CD4-positive, alpha-beta T cell treated with Interferon gamma for 1 hour (primary cell): ENCODE data around the gene ZFR2.
"Not testable (repeated sequence)": the region's sequence is repeated elsewhere in the genome, so short reads cannot be mapped to it uniquely, and the experiment has no call there.

ENCODE experiments used
- DNase-seq: peaks from one replicate; pipeline ENCODE4 v3.0.0-alpha.2; 2020

Gene ZFR2

DNA sequence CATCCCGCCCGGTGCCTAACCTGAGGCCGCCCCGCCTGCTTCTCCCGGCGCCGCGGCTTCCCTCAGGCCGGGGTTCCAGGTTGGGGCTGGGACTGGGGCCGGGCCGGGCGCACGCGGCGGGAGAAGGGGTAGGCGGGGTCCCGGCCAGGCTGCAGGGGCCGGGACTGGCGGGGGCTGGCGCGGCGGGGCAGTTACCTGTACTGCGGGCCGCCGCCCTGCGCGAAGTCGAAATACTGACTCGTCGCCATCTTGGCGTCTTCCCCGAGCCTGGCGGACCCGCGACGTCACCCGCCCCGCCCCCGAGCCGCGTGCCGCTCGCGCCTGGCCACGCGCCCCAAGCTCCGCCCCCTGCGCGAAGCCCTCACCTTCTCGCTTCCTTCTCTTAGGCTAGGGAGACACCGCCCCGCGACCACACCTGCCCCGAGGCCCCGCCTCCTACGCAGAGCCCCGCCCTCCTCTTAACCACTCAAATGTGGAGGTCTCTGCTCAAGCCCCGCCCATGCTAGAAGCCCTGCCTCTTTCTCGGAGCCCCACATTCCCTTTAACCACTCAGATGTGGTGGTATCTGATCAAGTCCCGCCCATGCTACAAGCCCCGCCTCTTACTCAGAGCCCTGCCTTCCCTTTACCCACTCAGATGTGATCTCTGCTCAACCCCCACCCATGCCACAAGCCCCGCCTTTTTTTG, at the start of gene ZFR2:
ZFR2 (minus strand) TSS at position 269 of the 687 bp plus-strand sequence; CDS start at position 248, 21 bp downstream.
- DNase-seq, result peak; percentile 33

DNA sequence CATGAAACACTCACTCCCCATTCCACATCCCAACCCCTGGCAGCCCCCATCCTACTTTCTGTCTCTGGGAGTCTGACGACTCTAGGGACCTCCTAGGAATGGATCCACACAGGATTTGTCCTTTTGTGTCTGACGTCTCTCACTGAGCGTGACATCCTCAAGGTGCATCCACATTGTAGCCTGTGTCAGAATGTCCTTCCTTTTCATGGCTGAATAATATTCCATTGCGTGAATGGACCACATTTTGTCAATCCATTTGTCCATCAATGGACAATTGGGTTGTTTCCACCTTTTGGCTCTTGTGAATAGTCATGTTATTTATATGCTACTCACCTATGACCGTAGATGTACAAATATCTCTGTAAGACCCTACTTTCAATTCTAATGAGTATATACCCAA, 47.2 kb upstream of the ZFR2 start:
- DNase-seq, result no peak

DNA sequence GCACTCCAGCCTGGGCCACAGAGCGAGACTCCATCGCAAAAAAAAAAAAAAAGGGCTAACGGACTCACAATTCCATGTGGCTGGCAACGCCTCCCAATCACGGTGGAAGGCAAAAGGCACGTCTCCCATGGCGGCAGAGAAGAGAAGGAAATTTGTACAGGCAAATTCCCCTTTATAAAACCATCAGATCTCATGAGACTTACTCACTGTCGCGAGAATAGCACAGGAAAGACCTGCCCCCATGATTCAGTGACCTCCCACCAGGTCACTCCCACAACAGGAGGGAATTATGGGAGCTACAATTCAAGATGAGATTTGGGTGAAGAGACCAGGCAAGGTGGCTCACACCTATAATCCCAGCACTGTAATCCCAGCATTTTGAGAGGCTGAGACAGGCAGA, 45.4 kb upstream of the ZFR2 start:
- no peak for DNase-seq

DNA sequence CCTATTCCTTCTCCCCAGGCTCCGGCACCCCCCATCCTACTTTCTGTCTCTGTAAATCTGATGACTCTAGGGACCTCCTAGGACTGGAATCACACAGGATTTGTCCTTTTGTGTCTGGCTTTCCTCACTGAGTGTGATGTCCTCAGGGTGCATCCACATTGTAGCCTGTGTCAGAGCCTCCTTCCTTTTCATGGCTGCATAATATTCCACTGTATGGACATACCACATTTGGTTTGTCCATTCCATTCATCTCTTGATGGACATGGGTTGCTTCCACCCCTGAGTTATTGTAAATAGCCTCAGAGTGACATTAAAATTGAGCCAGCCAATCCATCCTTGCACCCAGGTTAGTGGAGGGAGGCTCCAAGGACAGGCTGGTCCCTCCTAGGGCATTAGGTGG, 41.3 kb upstream of the ZFR2 start:
- DNase-seq, result no peak

DNA sequence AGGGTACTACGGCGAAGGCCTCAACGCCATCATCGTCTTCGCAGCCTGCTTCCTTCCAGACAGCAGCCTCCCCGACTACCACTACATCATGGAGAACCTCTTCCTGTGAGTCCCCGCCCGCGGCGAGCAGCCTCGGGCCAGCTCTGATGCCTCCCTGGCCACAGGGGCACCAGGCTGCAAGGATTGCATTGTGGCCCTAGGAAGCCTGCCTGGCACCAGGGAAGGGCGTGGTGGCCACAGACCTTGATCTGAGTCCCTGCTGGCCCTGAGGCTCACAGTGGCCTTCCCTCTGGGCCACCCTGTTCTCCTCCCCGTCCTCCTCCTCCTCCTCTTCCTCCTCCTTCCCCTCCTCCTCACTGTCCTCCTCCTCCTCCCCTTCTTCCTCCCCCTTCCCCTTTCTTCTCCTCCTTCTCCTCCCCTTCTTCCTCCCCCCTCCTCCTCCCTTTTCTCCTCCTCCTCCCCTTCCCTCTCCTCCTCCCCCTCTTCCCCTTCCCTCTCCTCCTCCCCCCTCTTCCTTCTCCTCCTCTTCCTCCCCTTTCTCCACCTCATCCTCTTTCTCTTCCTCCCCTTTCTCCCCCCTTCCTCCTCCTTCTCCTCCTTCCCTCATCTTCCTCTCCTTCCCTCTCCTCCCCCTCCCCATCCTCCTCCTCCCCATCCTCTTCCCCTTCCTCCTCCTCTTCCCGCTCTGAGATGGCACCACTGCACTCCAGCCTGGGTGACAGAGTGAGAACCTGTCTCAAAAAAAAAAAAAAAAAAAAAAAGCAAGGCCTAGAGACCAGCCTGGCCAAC, 39.6 kb upstream of the ZFR2 start:
- no peak for DNase-seq

DNA sequence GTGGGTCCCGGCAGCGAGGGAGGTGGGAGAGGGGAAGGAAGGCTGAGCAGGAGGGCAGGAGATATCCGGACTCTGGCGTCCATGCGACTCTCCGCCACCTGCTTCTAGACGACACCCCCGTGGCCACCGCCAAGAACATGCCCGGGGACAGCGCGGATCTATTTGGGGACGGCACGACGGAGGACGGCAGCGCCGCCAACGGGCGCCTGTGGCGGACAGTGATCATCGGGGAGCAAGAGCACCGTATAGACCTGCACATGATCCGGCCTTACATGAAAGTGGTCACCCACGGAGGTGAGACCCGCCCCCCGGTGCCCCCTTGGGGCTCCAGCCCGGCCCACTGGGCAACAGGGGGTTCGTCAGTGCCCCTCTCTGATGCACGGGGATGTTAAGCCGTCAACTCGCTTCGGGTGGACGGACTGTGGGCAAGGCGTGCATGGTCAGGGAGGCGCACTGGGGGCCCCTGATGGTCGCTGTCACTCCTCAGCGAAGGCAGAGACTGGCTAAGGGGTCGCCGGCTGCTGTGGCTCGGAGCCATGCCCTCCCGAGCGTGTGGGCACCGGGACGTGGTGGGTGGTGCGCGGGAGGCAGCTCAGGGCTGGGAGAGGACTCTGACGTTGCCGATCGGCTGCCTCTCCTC, 38.9 kb upstream of the ZFR2 start:
- DNase-seq, result no peak

DNA sequence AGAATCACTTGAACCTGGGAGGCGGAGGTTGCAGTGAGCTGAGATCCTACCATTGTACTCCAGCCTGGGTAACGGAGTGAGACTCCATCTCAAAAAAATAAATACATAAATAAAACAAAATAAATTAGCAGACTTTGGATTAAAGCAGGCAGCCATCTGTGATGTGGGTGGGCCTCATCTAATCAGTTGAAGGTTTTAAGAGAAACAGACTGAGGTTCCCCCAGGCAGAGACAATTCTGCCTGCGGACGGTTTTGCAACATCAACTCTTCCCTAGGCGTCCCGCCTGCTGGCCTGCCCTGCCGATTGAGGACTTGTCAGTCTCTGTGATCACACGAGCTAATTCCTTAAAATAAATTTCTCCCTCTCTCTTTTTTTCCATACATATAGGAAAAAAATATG, 35.4 kb upstream of the ZFR2 start:
- no peak for DNase-seq

DNA sequence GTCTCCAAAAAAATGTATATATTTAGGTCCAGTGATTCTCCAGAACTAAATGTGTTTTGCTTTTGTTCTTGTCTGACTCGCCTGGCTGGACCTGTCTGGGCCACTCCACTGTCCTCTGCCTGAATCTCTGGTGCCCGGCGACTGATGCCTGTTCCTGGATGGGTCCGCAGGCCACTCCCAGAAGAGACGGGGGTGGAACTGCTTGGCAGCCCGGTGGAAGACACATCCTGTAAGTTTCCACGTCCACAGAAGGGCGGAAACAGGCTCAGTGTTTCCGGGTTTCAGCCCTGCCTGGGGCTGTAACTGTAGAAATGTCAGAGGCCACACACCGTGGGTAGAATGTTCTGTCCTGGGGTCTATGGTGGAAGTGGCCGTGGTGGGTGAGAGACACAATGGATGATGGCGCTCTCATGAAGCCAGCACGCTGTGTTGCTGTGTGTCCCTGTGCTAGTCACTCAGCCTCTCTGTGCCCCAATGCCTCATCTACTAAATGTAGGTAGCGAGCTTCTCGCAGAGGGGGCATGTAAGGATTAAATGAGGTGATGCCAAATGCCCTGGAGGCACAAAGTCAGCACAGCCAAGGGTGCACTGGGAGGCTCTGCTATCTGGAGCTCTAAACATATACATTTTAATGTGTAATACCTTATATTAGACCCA, 33.6 kb upstream of the ZFR2 start:
- no peak for DNase-seq

DNA sequence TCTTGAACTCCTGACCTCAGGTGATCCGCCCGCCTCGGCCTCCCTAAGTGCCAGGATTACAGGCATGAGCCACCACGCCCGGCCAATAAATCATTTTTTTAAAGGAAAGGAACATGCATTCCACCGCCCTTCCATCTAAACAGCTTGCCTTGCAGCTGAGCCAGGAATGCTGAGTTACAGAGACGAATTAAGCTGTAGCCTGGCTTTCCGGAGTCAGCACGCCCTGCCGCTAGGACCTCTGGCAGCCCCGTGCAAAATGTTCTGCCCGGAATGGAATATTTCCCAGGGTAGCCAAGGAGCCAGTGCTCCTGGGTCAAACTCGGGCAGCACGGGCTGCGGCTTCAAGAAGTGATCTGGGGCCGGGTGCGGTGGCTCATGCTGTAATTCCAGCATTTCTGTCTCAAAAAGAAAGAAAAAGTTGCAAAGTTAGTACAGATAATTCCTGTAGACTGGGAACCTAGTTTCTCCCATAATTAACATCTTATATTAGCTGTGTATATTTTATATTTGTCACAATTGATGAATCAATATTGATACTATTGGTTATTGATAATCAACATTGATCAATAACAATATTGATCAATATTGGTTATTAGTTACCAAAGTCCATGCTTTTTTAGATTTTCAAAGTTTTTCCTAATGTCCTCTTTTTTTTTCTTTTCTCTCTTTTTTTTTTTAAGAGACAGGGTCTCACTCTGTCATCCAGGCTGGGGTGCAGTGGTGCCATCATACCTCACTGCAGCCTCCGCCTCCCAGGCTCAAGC, 30.9 kb upstream of the ZFR2 start:
- DNase-seq, result no peak

DNA sequence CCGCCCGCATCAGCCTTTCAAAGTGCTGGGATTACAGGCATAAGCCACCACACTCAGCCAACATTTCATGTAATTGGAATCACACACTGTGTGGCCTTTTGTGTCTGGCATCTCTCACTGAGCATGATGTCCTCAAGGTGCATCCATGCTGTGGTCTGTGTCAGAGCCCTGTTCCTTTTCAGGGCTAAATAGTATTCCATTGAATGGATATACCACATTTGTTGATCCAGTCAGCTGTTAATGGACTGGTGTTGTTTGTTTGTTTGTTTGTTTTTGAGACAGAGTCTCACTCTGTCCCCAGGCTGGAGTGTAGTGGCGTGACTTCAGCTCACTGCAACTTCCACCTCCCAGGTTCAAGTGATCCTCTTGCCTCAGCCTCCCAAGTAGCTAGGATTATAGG, 29.6 kb upstream of the ZFR2 start:
- no peak for DNase-seq

DNA sequence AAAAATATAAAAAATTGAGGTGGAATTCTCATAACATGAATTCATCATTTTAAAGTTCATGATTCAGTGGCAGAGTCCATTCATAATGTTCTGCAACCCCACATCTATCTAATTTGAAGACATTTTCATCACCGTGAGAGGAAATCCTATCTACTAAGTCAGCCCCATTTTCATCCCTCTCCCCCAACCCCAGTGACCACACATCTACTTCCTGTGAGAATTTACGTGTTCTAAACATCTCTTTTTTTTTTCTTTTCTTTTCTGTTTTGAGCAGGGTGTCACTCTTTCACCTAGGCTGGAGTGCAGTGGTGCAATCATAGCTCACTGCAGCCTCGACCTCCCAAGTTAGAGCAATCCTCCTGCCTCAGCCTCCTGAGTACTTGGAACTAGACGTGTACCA, 29.1 kb upstream of the ZFR2 start:
- DNase-seq, result no peak

DNA sequence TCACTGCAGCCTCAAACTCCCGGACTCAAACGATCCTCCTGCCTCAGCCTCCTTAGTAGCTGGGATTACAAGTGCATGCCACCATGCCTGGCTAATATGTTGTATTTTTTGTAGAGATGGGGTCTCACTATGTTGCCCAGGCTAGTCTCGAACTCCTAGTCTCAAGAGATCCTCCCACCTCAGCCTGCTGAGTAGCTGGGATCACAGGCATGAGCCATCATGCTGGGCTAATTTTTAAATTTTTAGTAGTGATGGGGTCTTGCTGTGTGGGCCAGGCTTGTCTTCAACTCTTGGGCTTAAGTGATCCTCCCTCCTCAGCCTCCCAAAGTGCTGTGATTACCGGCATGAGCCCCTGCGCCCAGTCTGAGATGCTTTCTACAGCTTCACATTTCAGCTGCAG, 26.9 kb upstream of the ZFR2 start:
- DNase-seq, result no peak

DNA sequence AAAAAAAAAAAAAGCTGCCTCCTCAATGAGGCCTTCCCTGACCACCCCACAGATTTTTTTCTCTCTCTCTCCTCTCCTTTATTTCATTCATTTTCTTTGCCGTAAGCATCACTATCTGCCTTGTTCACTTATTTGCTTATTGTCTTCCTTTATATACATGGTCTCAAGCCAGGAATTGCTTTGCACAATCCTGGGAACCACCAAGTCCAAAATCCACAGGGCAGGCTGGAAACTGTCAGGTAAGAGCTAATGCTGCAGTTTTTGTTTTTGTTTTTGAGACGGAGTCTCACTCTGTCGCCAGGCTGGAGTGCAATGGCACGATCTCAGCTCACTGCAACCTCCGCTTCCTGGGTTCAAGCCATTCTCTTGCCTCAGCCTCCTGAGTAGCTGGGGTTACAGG, 26.1 kb upstream of the ZFR2 start:
- DNase-seq, result not testable (repeated sequence)

DNA sequence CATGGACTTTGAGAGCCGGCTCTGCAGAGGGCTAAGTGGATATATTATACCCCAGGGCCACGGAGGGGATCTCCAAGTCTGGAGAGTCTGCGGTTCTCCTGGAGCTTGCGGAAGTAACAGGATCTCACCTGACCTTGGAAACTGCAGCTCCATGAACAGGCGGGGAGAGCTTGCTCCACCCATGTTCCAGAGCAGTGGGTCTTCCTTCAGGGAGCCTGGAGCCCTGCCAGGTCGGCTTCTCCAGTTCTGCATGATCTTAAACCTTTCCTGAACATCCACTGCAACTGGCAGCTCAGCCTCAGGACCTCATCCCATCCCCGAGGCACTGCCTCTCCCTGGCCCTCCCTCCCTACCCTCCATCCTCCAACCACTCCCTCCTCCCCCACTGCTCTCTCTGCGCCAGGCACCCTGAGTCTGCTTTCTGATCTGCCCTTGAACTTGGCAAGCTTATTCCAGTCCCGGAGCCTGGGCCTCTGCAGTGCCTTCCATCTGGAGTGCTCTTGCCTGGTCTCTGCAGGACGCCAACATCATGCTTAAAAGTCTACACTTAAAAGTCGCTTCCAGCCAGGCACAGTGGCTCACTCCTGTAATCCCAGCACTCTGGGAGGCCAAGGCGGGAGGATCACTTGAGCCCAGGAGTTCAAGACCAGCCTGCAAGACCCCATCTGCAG, 24.8 kb upstream of the ZFR2 start:
- DNase-seq, result no peak

DNA sequence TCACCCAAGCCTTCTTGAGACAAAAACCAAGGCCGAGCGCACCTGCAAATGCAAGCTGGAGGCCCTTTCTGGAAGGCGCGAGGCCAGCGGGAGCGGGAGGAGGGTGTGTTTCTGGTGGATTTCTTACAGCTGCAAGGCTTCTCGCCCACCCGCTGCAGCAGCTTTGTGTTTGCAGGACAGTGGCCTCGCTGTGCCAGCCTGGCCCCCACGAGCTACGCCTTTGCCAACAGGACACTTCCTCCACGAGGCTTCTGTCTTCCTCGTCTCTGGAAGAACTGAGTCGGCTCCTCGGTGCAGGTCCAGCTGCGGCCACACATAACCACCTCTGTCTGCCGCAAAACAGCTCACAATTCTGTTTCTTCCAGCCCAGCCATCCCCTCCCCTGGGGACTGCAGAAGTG, 21.8 kb upstream of the ZFR2 start:
- DNase-seq, result no peak

DNA sequence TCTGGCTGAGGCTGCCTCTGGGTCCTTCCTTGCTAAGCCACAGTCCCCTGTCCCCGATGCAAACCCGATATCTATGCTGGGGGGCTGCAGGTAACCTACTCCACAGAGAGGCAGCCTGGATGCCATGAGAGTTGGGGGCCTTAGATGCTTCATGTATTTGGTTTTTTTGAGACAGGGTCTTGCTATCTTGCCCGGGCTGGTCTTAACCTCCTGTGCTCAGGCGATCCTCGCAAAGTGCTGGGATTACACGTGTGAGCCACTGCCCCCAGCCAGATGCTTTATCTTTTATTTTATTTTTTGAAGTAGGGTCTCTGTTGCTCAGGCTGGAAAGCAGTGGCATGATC, 13.2 kb upstream of the ZFR2 start:
- no peak for DNase-seq

DNA sequence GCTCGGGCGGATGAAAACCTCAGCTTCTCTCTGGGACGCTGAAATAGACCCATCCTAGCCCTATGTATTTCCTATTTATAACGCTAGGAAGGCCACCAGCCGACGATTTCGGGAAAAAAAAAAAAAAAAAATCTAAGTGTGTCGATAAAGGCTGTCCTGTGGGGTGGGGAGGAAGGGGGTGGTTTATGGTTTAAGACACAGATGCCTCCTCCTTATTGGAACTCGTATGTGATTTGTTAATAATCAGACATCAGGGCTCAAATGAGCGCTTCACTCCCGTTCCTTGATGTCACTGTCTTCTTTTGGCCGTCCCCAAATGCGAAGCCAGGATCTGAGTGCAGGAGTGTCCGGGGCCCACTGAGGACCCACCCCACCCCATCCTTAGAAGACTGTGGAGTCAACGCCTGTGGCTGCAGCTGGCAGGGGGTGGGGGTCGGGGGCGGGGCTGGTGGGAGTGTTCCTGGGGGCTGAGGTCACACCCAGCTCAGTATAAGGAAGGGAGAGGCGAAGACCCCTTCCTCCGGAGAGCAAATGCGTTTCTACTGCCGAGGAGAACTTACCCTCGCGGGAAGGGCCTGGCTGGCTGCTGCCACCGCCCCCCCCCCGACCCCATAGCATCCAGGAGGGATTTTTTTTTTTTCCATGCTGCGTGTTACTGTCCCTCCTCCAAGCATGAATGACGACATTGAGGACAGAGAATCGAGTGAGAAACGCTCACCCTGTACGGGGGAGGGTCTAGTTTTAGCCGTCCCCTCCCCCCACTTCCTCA, 12.6 kb upstream of the ZFR2 start:
- no peak for DNase-seq

DNA sequence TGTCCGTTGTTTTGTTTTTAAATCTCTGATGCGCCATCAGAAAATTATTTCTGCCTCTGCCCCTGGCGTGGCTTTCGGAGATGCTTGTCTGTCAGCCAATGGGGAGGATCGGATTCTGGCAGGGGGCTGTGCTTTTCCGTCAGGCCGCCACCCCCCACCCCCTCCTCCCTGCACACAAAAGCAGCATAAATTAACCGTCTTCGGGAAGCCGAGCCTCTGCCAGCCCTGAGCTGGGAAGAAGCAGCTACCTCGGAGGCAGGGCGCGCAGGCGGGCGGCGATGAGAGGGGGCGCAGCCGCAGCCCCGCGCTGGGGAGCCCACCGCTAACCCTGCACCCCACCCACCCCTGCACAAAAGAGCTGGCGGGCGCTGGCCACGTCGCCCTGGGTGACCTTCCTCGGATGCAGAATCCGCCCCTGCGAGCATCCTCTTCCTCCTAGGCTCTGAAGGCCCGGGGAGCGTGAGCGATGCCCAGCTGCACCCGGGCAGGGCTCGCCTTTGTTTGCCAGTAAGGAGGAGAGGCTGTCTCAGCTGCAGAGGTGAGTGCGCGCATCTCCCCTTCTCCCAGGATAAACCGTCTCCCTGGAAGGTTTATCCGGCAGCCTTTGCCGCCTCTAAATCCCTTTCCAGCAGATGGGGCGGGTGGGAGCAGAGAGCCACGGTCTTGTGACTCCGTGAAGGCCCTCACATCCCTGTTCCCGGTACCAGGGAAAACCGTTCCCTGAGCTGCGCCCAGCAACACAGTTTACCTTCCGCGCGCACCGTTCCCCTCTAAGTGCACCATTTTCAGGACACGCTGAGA, 11.8 kb upstream of the ZFR2 start, which contains the start of gene ATCAY:
ATCAY (plus strand) TSS at position 215 of the 801 bp plus-strand sequence. CDS start 5,083 bp downstream, outside the sequence.
- no peak for DNase-seq

DNA sequence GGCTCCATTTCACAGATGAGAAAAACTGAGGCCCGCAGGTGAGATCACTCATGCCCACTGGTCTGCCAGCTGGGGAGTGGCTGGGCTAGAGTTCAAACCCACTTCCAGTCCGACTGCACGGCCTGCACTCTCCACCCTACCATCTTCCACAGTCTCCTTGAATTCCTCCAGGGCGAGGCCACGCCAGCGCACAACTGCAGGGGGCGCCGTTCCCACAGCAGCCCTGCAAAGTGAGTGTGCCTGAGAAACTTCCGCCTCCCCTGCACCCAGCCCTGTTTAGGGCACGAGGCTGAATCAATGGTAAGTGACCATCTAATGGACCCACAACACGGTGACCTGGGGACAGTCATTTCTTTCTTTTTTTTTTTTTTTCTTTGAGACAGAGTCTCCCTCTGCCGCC, 10.8 kb upstream of the ZFR2 start:
- DNase-seq, result no peak

DNA sequence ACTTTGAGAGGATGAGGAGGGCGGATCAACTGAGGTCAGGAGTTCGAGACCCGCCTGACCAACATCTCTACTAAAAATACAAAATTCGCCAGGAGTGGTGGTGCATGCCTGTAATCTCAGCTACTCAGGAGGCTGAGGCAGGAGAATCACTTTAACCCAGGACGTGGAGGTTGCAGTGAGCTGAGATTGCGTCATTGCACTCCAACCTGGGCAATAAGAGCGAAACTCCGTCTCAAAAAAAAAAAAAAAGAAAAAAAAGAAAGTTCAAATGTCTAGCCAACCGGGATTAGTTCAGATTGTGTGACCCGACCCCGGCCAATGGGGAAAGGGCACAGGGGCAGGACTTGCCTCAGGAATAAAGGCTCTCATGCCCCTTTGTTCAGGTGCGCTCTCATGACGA, 5.9 kb upstream of the ZFR2 start:
- not testable (repeated sequence) for DNase-seq

DNA sequence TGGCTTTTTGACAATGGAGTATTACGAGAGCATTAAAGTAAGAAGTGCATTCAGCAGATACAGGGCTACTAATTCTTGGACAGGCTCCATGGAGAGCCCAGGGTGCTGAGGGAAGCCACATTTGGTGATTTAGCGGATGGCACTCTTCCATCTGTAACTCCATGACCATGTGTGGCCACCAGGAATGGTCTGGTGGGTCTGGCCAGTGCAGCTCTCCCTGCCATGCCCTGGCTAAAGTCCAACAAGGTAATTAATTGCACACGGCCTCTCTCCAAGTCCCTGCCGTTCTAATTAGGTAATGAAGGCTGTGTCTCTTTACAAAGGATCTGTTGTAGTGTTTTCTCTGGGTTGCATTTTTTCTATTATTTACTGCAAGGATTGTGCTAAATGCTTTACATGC, 4.3 kb upstream of the ZFR2 start:
- no peak for DNase-seq
